ENCODE data around the gene YEATS2. TPM values are rescaled to one million over a fixed set of nuclear protein-coding genes. Genes with fewer than 3 reads are reported as not detected.

Gene YEATS2
- total and polyA plus RNA-seq, 8 donors: 3.1 to 68.8 (median 20.0) TPM

DNA sequence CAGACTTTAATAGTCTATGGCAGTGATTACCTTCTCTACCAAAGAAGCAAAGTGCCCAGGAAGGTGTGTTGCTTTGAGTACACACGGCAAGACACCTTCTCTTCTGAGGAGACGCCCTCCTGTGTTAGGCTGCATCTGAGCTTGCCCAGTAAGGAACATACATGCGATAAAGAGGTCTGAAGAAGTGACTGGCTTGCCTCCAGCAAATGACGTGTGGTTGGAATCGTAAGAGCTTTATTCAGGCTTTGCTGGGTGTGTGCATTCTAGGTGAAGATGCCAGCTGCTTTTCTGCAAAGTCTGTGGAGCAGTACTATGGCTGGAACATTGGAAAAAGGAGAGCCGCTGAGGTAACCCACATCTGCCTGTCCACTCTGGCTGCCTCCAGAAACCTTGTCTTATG lies 105.4 kb downstream of the YEATS2 start:
- TF ChIP-seq EP300 (IDR thresholded peaks at IDR 0.05) (no peak), POLR2AphosphoS5 (IDR thresholded peaks at IDR 0.05) (no peak), POLR2A (IDR thresholded peaks at IDR 0.05) (no peak)
- TF ChIP-seq, protein P1, sequence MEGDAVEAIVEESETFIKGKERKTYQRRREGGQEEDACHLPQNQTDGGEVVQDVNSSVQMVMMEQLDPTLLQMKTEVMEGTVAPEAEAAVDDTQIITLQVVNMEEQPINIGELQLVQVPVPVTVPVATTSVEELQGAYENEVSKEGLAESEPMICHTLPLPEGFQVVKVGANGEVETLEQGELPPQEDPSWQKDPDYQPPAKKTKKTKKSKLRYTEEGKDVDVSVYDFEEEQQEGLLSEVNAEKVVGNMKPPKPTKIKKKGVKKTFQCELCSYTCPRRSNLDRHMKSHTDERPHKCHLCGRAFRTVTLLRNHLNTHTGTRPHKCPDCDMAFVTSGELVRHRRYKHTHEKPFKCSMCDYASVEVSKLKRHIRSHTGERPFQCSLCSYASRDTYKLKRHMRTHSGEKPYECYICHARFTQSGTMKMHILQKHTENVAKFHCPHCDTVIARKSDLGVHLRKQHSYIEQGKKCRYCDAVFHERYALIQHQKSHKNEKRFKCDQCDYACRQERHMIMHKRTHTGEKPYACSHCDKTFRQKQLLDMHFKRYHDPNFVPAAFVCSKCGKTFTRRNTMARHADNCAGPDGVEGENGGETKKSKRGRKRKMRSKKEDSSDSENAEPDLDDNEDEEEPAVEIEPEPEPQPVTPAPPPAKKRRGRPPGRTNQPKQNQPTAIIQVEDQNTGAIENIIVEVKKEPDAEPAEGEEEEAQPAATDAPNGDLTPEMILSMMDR (IDR thresholded peaks at IDR 0.05): no peak
- Histone ChIP-seq H3K4me3 (no peak overlapping the region), H3K4me1 (no peaks in the 10 kb centered on the region), H3K27ac (no peak overlapping the region), H3K36me3 (peaks cover 57 to 100% (median 98%) of the 10 kb centered on the region in 4 donors), H3K9me3 (no peaks in the 10 kb centered on the region), H3K27me3 (no peaks in the 10 kb centered on the region)
- WGBS, 5 donors: 68 to 79% (median 73%) methylated on average over 5 to 6 of the region's 6 CpGs
- no peak for DNase-seq
- intact Hi-C loops (cut with DNase I; ENCODE audit: low total_unique reads): no loop called here

DNA sequence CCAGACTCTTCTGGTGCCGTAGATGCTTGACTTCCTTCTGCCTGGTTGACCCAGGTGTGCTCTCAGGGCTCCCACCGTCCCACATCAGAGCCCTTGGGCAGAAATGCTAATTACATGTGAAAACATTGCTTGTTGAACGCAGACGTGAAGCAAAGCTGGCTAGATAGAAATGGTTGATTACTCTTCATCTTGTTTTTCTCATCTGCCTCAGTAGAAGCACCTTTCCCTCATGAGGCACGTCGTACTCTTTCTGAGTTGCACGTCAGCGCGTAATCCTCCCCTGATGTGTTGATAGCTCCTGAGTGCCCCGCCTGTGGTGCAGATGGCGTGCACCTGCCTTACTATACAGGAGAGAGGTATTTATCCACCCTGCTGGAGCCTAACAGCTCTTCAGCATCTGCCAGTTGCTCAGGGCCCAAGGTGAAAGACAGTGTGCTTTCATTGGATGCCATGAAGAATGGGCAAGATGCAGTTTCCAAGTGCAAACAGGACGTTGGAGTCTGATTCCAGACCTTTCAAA lies 109.7 kb downstream of the YEATS2 start:
- Histone ChIP-seq H3K36me3 (peaks cover 52 to 100% (median 100%) of the 10 kb centered on the region in 4 donors), H3K4me1 (peaks cover 0 to 4% (median 0%) of the 10 kb centered on the region in 4 donors), H3K27ac (no peak overlapping the region), H3K27me3 (no peaks in the 10 kb centered on the region), H3K9me3 (no peaks in the 10 kb centered on the region), H3K4me3 (no peak overlapping the region)
- no peak for DNase-seq
- 92 to 96% (median 95%) methylated on average over 12 of the region's 12 CpGs for WGBS, 5 donors
- intact Hi-C loops (cut with DNase I; ENCODE audit: low total_unique reads): no loop called here
- TF ChIP-seq POLR2A (IDR thresholded peaks at IDR 0.05) (no peak), POLR2AphosphoS5 (IDR thresholded peaks at IDR 0.05) (no peak), EP300 (IDR thresholded peaks at IDR 0.05) (no peak)
- TF ChIP-seq, protein P1 (IDR thresholded peaks at IDR 0.05): no peak

DNA sequence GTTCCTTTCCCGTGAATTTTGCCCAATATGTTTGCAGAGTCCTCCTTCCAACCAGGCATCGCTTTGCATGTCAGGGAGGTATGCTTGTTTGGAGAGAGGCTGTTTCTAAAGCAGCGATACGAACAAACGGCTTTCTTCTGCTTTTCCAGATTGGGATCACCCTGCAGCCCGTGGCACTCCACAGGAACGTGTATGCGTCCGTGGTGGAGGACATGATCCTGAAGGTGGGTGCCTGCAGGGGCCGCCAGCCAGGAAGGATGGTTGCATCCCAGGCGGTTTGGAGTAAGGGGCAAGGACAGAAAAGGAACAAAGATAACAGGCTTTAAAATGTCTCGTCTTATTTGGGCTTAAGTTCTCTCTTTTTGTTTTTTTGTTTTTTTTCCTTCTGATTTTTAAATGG lies 110.3 kb downstream of the YEATS2 start:
- no peak overlapping the region for H3K4me3 ChIP-seq
- TF ChIP-seq POLR2AphosphoS5 (IDR thresholded peaks at IDR 0.05) (no peak), POLR2A (IDR thresholded peaks at IDR 0.05) (no peak), EP300 (IDR thresholded peaks at IDR 0.05) (no peak)
- TF ChIP-seq, protein P1 (IDR thresholded peaks at IDR 0.05): no peak
- no peaks in the 10 kb centered on the region for H3K9me3 ChIP-seq
- no peak for DNase-seq
- peaks cover 0 to 4% (median 0%) of the 10 kb centered on the region in 4 donors for H3K4me1 ChIP-seq
- 90 to 97% (median 94%) methylated on average over 12 of the region's 12 CpGs for WGBS, 5 donors
- no peaks in the 10 kb centered on the region for H3K27me3 ChIP-seq
- peaks cover 47 to 100% (median 98%) of the 10 kb centered on the region in 4 donors for H3K36me3 ChIP-seq
- H3K27ac ChIP-seq: no peak overlapping the region
- intact Hi-C loops (cut with DNase I; ENCODE audit: low total_unique reads): no loop called here

DNA sequence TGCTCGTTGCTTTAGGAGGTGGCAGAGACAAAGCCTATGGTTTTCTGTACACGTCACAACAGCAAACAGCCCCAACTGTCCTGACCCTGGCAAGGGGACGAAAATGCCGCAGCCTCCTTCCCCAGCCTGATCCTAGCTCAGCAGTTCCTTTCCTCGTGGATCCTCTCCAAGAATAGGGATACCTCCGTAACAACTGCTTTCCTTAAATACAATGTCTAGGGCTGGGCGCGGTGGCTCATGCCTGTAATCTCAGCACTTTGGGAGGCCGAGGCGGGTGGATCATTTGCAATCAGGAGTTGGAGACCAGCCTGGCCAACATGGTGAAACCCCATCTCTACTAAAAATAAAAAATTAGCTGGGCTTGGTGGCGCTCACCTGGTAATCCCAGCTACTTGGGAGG lies 110.8 kb downstream of the YEATS2 start:
- Histone ChIP-seq H3K4me3 (no peak overlapping the region), H3K36me3 (peaks cover 44 to 99% (median 94%) of the 10 kb centered on the region in 4 donors), H3K27me3 (no peaks in the 10 kb centered on the region), H3K9me3 (no peaks in the 10 kb centered on the region), H3K4me1 (peaks cover 0 to 4% (median 0%) of the 10 kb centered on the region in 4 donors), H3K27ac (no peak overlapping the region)
- TF ChIP-seq POLR2AphosphoS5 (IDR thresholded peaks at IDR 0.05) (no peak), EP300 (IDR thresholded peaks at IDR 0.05) (no peak), POLR2A (IDR thresholded peaks at IDR 0.05) (no peak)
- TF ChIP-seq, protein P1 (IDR thresholded peaks at IDR 0.05): no peak
- intact Hi-C loops (cut with DNase I; ENCODE audit: low total_unique reads): no loop called here
- 94 to 97% (median 96%) methylated on average over 11 of the region's 11 CpGs for WGBS, 5 donors
- no peak for DNase-seq

Data from stomach (tissue), 9 donors.